ENCODE measurements around the gene NES. TPM values are rescaled to one million over a fixed set of nuclear protein-coding genes. Genes with fewer than 3 reads are reported as not detected.
A peak's percentile ranks its signal among the peaks of the same experiment; 100 is the strongest.

Gene NES
- total and polyA plus RNA-seq, 11 donors, result 59.7 to 499 (median 158) TPM

- 4 to 29% (median 11%) methylated on average over 3 of the region's 3 CpGs for WGBS, 4 donors
- Histone ChIP-seq H3K27me3 (no peaks in the 10 kb centered on the region), H3K4me1 (peaks cover 60 to 100% (median 97%) of the 10 kb centered on the region in 12 donors), H3K36me3 (peaks cover 0 to 6% (median 0%) of the 10 kb centered on the region in 9 donors), H3K9me3 (no peaks in the 10 kb centered on the region), H3K27ac (peak overlapping the region; percentile 53 to 99 (median 96)), H3K4me3 (peak overlapping the region in 1 of 12 donors; percentile 16)
- ATAC-seq (no peak), DNase-seq (no peak)
- intact Hi-C loops (cut with DNase I), result loop anchor here in 5 of 10 donors (1.0 to 10.0 kb wide), 4 partner anchors 10 to 551 kb away; partner anchors contain the start of genes MEF2D (in 3 of the 5) and LMNA (in 1 of the 5)
- TF ChIP-seq CTCF (IDR thresholded peaks at IDR 0.05) (no peak), POLR2A (IDR thresholded peaks at IDR 0.05) (no peak)
Observed at GRCh38 chr1:156665539-156665938, 11.7 kb downstream of the NES start.

DNA sequence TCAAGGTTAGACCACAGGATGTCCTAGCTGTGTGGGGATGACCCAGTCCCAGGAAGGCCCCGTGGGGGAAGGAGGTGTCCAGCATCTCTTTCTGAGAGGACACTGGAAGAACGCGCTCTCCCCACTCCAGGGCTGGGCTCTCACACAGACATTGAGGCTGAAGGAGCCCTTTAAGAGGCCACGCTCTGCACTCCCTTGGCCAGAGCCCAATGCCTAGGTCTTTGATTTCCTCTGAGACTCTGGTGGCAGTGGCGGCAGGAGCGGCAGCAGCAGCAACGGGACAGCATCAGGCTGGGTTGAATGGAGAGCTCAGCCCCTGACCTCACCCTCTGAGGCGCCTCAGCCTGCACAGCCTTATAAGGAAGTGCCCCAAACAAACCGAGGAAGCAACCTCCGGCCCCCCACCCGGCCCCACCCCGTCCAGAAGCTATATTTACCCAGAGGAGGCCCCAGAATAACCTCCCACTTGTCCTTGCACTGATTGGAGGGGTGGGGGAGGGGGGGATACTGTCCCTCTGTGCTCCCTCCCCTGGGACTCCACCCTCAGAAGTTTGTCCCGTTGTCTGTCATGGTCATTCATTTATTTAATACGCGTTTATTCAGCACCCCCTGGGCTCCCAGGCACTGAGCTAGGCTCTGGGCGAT, 12.3 kb downstream of the NES start:
- DNase-seq (peak; percentile 82 to 91 (median 88)), ATAC-seq (peak; percentile 51 to 68 (median 56))
- WGBS, 4 donors, result 7 to 11% (median 9%) methylated on average over 11 to 16 of the region's 16 CpGs
- H3K36me3 ChIP-seq, result no peaks in the 10 kb centered on the region
- TF ChIP-seq CTCF (IDR thresholded peaks at IDR 0.05) (no peak), POLR2A (IDR thresholded peaks at IDR 0.05) (peak in 1 of 2 donors; percentile 41)
- peak overlapping the region; percentile 53 to 99 (median 96) for H3K27ac ChIP-seq
- no peaks in the 10 kb centered on the region for H3K27me3 ChIP-seq
- H3K9me3 ChIP-seq, result no peaks in the 10 kb centered on the region
- H3K4me1 ChIP-seq, result peaks cover 56 to 99% (median 95%) of the 10 kb centered on the region in 12 donors
- intact Hi-C loops (cut with DNase I), result loop anchor here in 5 of 10 donors (1.0 to 10.0 kb wide), 5 partner anchors 10 to 550 kb away; partner anchors contain the start of genes MEF2D (in 4 of the 5) and LMNA (in 1 of the 5)
- peak overlapping the region in 4 of 12 donors; percentile 3 to 37 (median 20) for H3K4me3 ChIP-seq

GRCh38 chr1:156664046-156664766, 13.0 kb downstream of the NES start:
- H3K27me3 ChIP-seq, result no peaks in the 10 kb centered on the region
- WGBS, 4 donors, result 22 to 37% (median 25%) methylated on average over 5 of the region's 5 CpGs
- H3K9me3 ChIP-seq, result no peaks in the 10 kb centered on the region
- peaks cover 53 to 99% (median 95%) of the 10 kb centered on the region in 12 donors for H3K4me1 ChIP-seq
- no peak for TF ChIP-seq POLR2A (IDR thresholded peaks at IDR 0.05)
- H3K36me3 ChIP-seq, result no peaks in the 10 kb centered on the region
- H3K4me3 ChIP-seq, result peak overlapping the region in 3 of 12 donors; percentile 17 to 37 (median 24)
- intact Hi-C loops (cut with DNase I), result loop anchor here in 4 of 10 donors (5.0 to 10.0 kb wide), 4 partner anchors 159 to 549 kb away; partner anchors contain the start of genes MEF2D (in 3 of the 4) and LMNA (in 1 of the 4)
- ATAC-seq, result no peak
- peak in 1 of 5 donors; percentile 56 for DNase-seq
- peak overlapping the region; percentile 53 to 99 (median 96) for H3K27ac ChIP-seq

DNA sequence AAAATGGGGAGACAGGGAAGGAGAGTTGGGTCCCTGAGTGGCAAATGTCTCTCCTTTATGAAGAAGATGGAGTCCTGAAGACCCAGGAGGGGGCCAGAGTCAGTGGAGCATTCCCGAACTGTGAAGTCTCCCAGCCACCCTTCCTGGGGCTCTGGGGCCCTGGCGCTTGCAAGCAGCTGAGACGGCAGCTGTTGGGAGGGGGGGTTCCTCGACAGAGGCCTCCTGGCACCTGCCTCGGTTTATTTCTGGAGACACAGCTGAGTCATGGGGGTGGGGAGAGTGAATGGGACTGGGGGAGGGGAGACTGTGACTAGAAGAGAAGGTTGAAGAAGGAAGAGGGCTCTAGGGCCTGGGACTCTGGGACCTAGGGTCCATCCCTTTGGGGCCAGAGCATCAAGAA, 14.0 kb downstream of the NES start:
- Histone ChIP-seq H3K9me3 (no peaks in the 10 kb centered on the region), H3K4me1 (peaks cover 49 to 93% (median 87%) of the 10 kb centered on the region in 12 donors), H3K27me3 (no peaks in the 10 kb centered on the region), H3K4me3 (no peak overlapping the region), H3K27ac (peak overlapping the region; percentile 53 to 99 (median 96)), H3K36me3 (no peaks in the 10 kb centered on the region)
- intact Hi-C loops (cut with DNase I), result loop anchor here in 4 of 10 donors (5.0 to 10.0 kb wide), 4 partner anchors 158 to 548 kb away; partner anchors contain the start of genes MEF2D (in 3 of the 4) and LMNA (in 1 of the 4)
- ATAC-seq (peak in 3 of 4 donors; percentile 4 to 10 (median 6)), DNase-seq (peak in 4 of 5 donors; percentile 77 to 87 (median 85))
- 6 to 15% (median 8%) methylated on average over 5 of the region's 5 CpGs for WGBS, 4 donors
- TF ChIP-seq POLR2A (IDR thresholded peaks at IDR 0.05) (no peak), CTCF (IDR thresholded peaks at IDR 0.05) (no peak)

Data from heart left ventricle (tissue), 16 donors.